Keratinocyte (primary cell): ENCODE data around the gene MOCS3. TPM values are rescaled to one million over a fixed set of nuclear protein-coding genes. Genes with fewer than 3 reads are reported as not detected.

Source experiments
- DNase-seq: peaks from one replicate; pipeline ENCODE4 v3.0.0-alpha.2; 2011; ENCODE audit warnings: low read depth, missing footprints, low spot score
- FAIRE-seq: peaks from 2 replicates; lab custom pipeline; 2011; peaks lifted over from hg19 to GRCh38; lab: Jason Lieb, UNC
- H2AFZ ChIP-seq: 2 replicates; pipeline ENCODE4 v1.6.0; 2012; ENCODE audit warnings: low read length, control low read depth, inconsistent platforms; ENCODE audit not compliant: control insufficient read depth
- H3K27ac ChIP-seq: 2 replicates; pipeline ENCODE4 v1.5.1; 2011; ENCODE audit warnings: low read length; ENCODE audit not compliant: control insufficient read depth, insufficient read depth
- H3K27me3 ChIP-seq: 3 replicates; pipeline ENCODE4 v1.6.0; 2011; ENCODE audit warnings: low read length; ENCODE audit not compliant: control insufficient read depth, insufficient read depth; ENCODE audit errors: extremely low read depth
- H3K36me3 ChIP-seq, 2 experiments: 2 replicates in 1 of 2; 3 replicates in 1 of 2; pipeline ENCODE4 v1.5.1; 2011; ENCODE audit warnings: low read length in 2 of 2, mild to moderate bottlenecking in 1 of 2; ENCODE audit not compliant: control insufficient read depth in 2 of 2, insufficient read depth in 2 of 2; ENCODE audit errors: extremely low read depth in 1 of 2
- H3K4me1 ChIP-seq: 3 replicates; pipeline ENCODE4 v1.5.1; 2011; ENCODE audit warnings: low read length; ENCODE audit not compliant: control insufficient read depth, insufficient read depth; ENCODE audit errors: extremely low read depth
- H3K4me2 ChIP-seq: 3 replicates; pipeline ENCODE4 v1.6.0; 2011; ENCODE audit warnings: low read depth, low read length; ENCODE audit not compliant: control insufficient read depth, insufficient read depth; ENCODE audit errors: extremely low read depth
- H3K4me3 ChIP-seq, 3 experiments: fragments of 200-600 bp in 1 of 3; sonication (generic) in 1 of 3; 2 replicates in 2 of 3; 3 replicates in 1 of 3; pipeline ENCODE4 v1.5.1; 2011 to 2016; ENCODE audit warnings: low read length in 3 of 3, mild to moderate bottlenecking in 3 of 3, control low read depth in 2 of 3, inconsistent platforms in 1 of 3, low read depth in 1 of 3, mixed read lengths in 1 of 3, mixed run types in 1 of 3, moderate library complexity in 1 of 3; ENCODE audit not compliant: control insufficient read depth in 2 of 3, insufficient read depth in 2 of 3; ENCODE audit errors: extremely low read depth in 1 of 3
- H3K79me2 ChIP-seq: 2 replicates; pipeline ENCODE4 v1.6.0; 2012; ENCODE audit warnings: low read length; ENCODE audit not compliant: control insufficient read depth, insufficient read depth
- H3K9ac ChIP-seq: 3 replicates; pipeline ENCODE4 v1.6.0; 2011; ENCODE audit warnings: low read length; ENCODE audit not compliant: control insufficient read depth, insufficient read depth; ENCODE audit errors: extremely low read depth
- H3K9me1 ChIP-seq: 3 replicates; pipeline ENCODE4 v1.6.0; 2011; ENCODE audit warnings: low read length; ENCODE audit not compliant: control insufficient read depth, insufficient read depth; ENCODE audit errors: extremely low read depth
- H3K9me3 ChIP-seq: 2 replicates; pipeline ENCODE4 v1.5.1; 2012; ENCODE audit warnings: low read depth, low read length; ENCODE audit not compliant: control insufficient read depth
- H4K20me1 ChIP-seq: 3 replicates; pipeline ENCODE4 v1.6.0; 2011; ENCODE audit warnings: low read length; ENCODE audit not compliant: control insufficient read depth, insufficient read depth; ENCODE audit errors: extremely low read depth
- EZH2 ChIP-seq: IDR thresholded peaks from one replicate; pipeline ENCODE4 v1.6.1; 2012; ENCODE audit warnings: inconsistent platforms, mild to moderate bottlenecking, low read length, moderate library complexity
- dilution Hi-C: fragments of 300-500 bp; cut with MboI; formaldehyde crosslinking; loops from one replicate; pipeline ENCODE4 v1.7.0; 2020; ENCODE audit warnings: low sequenced_read_pairs; ENCODE audit not compliant: extremely low pct_ligation_motif_present
- polyA plus RNA-seq, 5 experiments: library from polyadenylated mRNA; depleted of rRNA in 3 of 5; stranded (reverse) in 3 of 5; stranded (forward) in 1 of 5; unstranded in 1 of 5; fragments of >200 nt; gene quantifications; 1 replicate in 1 of 5; 2 replicates in 3 of 5; 3 replicates in 1 of 5; pipeline versions ENCODE4 v1.2.1 to v1.2.3, GENCODE V29; 2011 to 2012; ENCODE audit warnings: missing spikeins in 2 of 5, low read depth in 1 of 5, low replicate concordance in 1 of 5
- TF ChIP-seq, protein P1 (sequence below), 3 experiments: IDR thresholded peaks in 1 of 3; conservative IDR thresholded peaks in 1 of 3; optimal IDR thresholded peaks in 1 of 3; 2 replicates in 2 of 3; 3 replicates in 1 of 3; pipeline versions ENCODE3 to v1.5.1; 2011; ENCODE audit warnings: low read length in 3 of 3, mild to moderate bottlenecking in 3 of 3, moderate library complexity in 2 of 3, control low read depth in 1 of 3, inconsistent platforms in 1 of 3; ENCODE audit not compliant: insufficient read depth in 2 of 3; ENCODE audit errors: extremely low read depth in 1 of 3

Gene MOCS3
- polyA plus RNA-seq, 1 donor (not counting 4 experiments of a cell fraction or from before 2014, with no cell fraction given): 4.0 TPM

DNA sequence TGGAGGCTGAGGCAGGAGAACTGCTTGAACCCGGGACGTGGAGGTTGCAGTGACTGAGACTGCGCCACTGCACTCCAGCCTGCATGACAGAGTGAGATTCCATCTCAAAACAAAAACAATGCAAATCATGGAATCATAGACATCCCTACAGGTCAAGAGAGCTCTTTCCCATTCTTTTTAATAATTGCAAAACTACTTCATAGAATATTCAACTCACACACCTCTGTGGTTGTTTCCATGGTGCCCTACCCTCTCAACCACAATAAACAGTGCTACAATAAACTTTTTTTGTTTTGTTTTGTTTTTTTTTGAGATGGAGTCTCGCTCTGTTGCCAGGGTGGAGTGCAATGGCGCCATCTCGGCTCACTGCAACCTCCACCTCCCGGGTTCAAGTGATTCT lies 15.5 kb upstream of the MOCS3 start:
- Histone ChIP-seq H3K9ac (no peak overlapping the region), H3K79me2 (peaks cover 2% of the 10 kb centered on the region), H4K20me1 (no peaks in the 10 kb centered on the region), H2AFZ (no peak overlapping the region), H3K27me3 (no peaks in the 10 kb centered on the region), H3K4me2 (no peak overlapping the region), H3K4me1 (peaks cover 2% of the 10 kb centered on the region), H3K9me3 (no peaks in the 10 kb centered on the region), H3K36me3 (peaks cover 15 to 37% of the 10 kb centered on the region in 2 experiments), H3K9me1 (no peaks in the 10 kb centered on the region), H3K4me3 (no peak overlapping the region), H3K27ac (no peak overlapping the region)
- dilution Hi-C loops: no loop called here
- DNase-seq (no peak), FAIRE-seq (no peak)
- TF ChIP-seq EZH2: no peak
- TF ChIP-seq, protein P1, sequence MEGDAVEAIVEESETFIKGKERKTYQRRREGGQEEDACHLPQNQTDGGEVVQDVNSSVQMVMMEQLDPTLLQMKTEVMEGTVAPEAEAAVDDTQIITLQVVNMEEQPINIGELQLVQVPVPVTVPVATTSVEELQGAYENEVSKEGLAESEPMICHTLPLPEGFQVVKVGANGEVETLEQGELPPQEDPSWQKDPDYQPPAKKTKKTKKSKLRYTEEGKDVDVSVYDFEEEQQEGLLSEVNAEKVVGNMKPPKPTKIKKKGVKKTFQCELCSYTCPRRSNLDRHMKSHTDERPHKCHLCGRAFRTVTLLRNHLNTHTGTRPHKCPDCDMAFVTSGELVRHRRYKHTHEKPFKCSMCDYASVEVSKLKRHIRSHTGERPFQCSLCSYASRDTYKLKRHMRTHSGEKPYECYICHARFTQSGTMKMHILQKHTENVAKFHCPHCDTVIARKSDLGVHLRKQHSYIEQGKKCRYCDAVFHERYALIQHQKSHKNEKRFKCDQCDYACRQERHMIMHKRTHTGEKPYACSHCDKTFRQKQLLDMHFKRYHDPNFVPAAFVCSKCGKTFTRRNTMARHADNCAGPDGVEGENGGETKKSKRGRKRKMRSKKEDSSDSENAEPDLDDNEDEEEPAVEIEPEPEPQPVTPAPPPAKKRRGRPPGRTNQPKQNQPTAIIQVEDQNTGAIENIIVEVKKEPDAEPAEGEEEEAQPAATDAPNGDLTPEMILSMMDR (optimal IDR thresholded peaks at IDR 0.05 in 1 of 3, IDR thresholded peaks at IDR 0.05 in 1 of 3, conservative IDR thresholded peaks at IDR 0.05 in 1 of 3; ENCODE audit: extremely low read depth in 1 of 3, insufficient read depth in 2 of 3, low read length in 3 of 3): no peak

DNA sequence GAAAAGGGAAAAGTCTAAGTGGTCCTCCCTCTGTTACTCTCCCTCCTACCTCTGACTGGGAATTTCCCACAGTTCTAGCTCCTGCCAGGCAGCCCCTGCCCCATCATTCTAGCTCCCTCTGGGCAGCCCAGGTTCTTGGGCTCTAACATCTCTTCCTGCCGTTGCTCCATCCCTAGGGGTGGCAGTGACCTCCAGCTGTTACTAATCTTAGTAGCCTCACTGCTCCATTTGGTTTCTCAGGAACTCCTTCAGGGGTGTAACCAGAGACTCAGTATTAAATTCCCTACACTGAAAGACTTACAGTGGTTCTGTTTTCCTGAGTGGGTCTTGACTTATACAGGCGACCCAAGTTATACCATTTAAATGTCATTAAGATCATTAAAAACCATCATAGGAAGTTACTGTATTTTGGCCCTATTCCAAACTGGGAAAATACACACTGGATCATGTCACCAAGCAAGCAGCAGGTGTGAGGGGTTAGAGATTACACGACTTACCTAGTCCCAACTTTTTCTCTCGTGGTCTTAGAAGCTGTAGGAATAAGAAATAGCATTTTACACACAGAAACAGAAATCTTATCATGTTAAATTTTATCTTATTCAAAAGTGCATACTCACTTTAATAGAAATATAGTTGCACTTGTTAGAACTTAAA lies 10.4 kb upstream of the MOCS3 start:
- H3K9me3 ChIP-seq: no peaks in the 10 kb centered on the region
- no peak overlapping the region for H3K4me3 ChIP-seq
- H2AFZ ChIP-seq: no peak overlapping the region
- no peaks in the 10 kb centered on the region for H3K9me1 ChIP-seq
- H3K4me2 ChIP-seq: no peak overlapping the region
- H3K4me1 ChIP-seq: no peaks in the 10 kb centered on the region
- peaks cover 39% of the 10 kb centered on the region for H3K79me2 ChIP-seq
- DNase-seq (no peak), FAIRE-seq (no peak)
- no peak overlapping the region for H3K27ac ChIP-seq
- no peak overlapping the region for H3K9ac ChIP-seq
- H3K36me3 ChIP-seq: peaks cover 28 to 45% of the 10 kb centered on the region in 2 experiments
- H3K27me3 ChIP-seq: no peaks in the 10 kb centered on the region
- TF ChIP-seq, protein P1 (optimal IDR thresholded peaks at IDR 0.05 in 1 of 3, IDR thresholded peaks at IDR 0.05 in 1 of 3, conservative IDR thresholded peaks at IDR 0.05 in 1 of 3; ENCODE audit: extremely low read depth in 1 of 3, insufficient read depth in 2 of 3, low read length in 3 of 3): no peak
- no peak for TF ChIP-seq EZH2
- dilution Hi-C loops: no loop called here
- H4K20me1 ChIP-seq: no peaks in the 10 kb centered on the region
